Neuron (in vitro differentiated cells): ENCODE measurements around the gene SETBP1.

Experiments
- H2AFZ ChIP-seq: one replicate; pipeline ENCODE4 v1.6.1; 2013; ENCODE audit warnings: low read depth, mild to moderate bottlenecking, inconsistent platforms, low read length, moderate library complexity
- H3K27me3 ChIP-seq: one replicate; pipeline ENCODE4 v1.6.1; 2013; ENCODE audit warnings: low read length; ENCODE audit not compliant: insufficient read depth
- H3K36me3 ChIP-seq: one replicate; pipeline ENCODE4 v1.6.1; 2013; ENCODE audit warnings: low read length; ENCODE audit not compliant: insufficient read depth
- H3K4me1 ChIP-seq: one replicate; pipeline ENCODE4 v1.6.1; 2013; ENCODE audit warnings: low read length; ENCODE audit not compliant: insufficient read depth
- H3K4me3 ChIP-seq: 2 replicates; pipeline ENCODE4 v1.5.1; 2013; ENCODE audit warnings: mild to moderate bottlenecking, low read length, moderate library complexity
- H3K9me3 ChIP-seq: one replicate; pipeline ENCODE4 v1.6.1; 2013; ENCODE audit warnings: low read length

Gene SETBP1

GRCh38 chr18:44968336-44968735, 287.6 kb downstream of the SETBP1 start:
- Histone ChIP-seq H3K36me3 (no peaks in the 10 kb centered on the region), H3K27me3 (no peaks in the 10 kb centered on the region), H3K9me3 (no peaks in the 10 kb centered on the region), H2AFZ (no peak overlapping the region), H3K4me3 (no peak overlapping the region), H3K4me1 (peaks cover 8% of the 10 kb centered on the region)

- no peak overlapping the region for H3K4me3 ChIP-seq
- H3K9me3 ChIP-seq = no peaks in the 10 kb centered on the region
- H3K27me3 ChIP-seq = no peaks in the 10 kb centered on the region
- peaks cover 8% of the 10 kb centered on the region for H3K4me1 ChIP-seq
- no peak overlapping the region for H2AFZ ChIP-seq
- H3K36me3 ChIP-seq = no peaks in the 10 kb centered on the region
Observed at GRCh38 chr18:44969214-44969795, 288.6 kb downstream of the SETBP1 start.

GRCh38 chr18:44973282-44973681, 292.6 kb downstream of the SETBP1 start:
- no peaks in the 10 kb centered on the region for H3K36me3 ChIP-seq
- H3K9me3 ChIP-seq = no peaks in the 10 kb centered on the region
- peaks cover 8% of the 10 kb centered on the region for H3K4me1 ChIP-seq
- no peak overlapping the region for H2AFZ ChIP-seq
- H3K27me3 ChIP-seq = no peaks in the 10 kb centered on the region
- no peak overlapping the region for H3K4me3 ChIP-seq

- Histone ChIP-seq H3K27me3 (no peaks in the 10 kb centered on the region), H3K36me3 (no peaks in the 10 kb centered on the region), H3K9me3 (no peaks in the 10 kb centered on the region), H3K4me3 (no peak overlapping the region), H3K4me1 (peaks cover 4% of the 10 kb centered on the region), H2AFZ (no peak overlapping the region)
Observed at GRCh38 chr18:44974174-44974573, 293.5 kb downstream of the SETBP1 start.

GRCh38 chr18:44977856-44978255, 297.2 kb downstream of the SETBP1 start:
- H3K4me3 ChIP-seq = no peak overlapping the region
- H3K36me3 ChIP-seq = no peaks in the 10 kb centered on the region
- no peaks in the 10 kb centered on the region for H3K9me3 ChIP-seq
- H3K4me1 ChIP-seq = no peaks in the 10 kb centered on the region
- no peaks in the 10 kb centered on the region for H3K27me3 ChIP-seq
- H2AFZ ChIP-seq = no peak overlapping the region

GRCh38 chr18:44979748-44980147, 299.1 kb downstream of the SETBP1 start:
- no peak overlapping the region for H3K4me3 ChIP-seq
- no peak overlapping the region for H2AFZ ChIP-seq
- H3K27me3 ChIP-seq = no peaks in the 10 kb centered on the region
- no peaks in the 10 kb centered on the region for H3K4me1 ChIP-seq
- no peaks in the 10 kb centered on the region for H3K36me3 ChIP-seq
- H3K9me3 ChIP-seq = no peaks in the 10 kb centered on the region

GRCh38 chr18:44981121-44981520, 300.4 kb downstream of the SETBP1 start:
- Histone ChIP-seq H3K4me1 (no peaks in the 10 kb centered on the region), H3K27me3 (no peaks in the 10 kb centered on the region), H2AFZ (no peak overlapping the region), H3K4me3 (no peak overlapping the region), H3K9me3 (no peaks in the 10 kb centered on the region), H3K36me3 (no peaks in the 10 kb centered on the region)

- Histone ChIP-seq H3K36me3 (no peaks in the 10 kb centered on the region), H3K4me1 (no peaks in the 10 kb centered on the region), H3K27me3 (no peaks in the 10 kb centered on the region), H2AFZ (no peak overlapping the region), H3K9me3 (no peaks in the 10 kb centered on the region), H3K4me3 (no peak overlapping the region)
Observed at GRCh38 chr18:44986933-44987332, 306.2 kb downstream of the SETBP1 start.

GRCh38 chr18:44987371-44987770, 306.7 kb downstream of the SETBP1 start:
- Histone ChIP-seq H3K4me3 (no peak overlapping the region), H2AFZ (no peak overlapping the region), H3K27me3 (no peaks in the 10 kb centered on the region), H3K36me3 (no peaks in the 10 kb centered on the region), H3K4me1 (no peaks in the 10 kb centered on the region), H3K9me3 (no peaks in the 10 kb centered on the region)

- H3K4me3 ChIP-seq = no peak overlapping the region
- no peak overlapping the region for H2AFZ ChIP-seq
Observed at GRCh38 chr18:44988821-44989587, 308.3 kb downstream of the SETBP1 start.

GRCh38 chr18:44996261-44996660, 315.6 kb downstream of the SETBP1 start:
- Histone ChIP-seq H3K4me1 (no peaks in the 10 kb centered on the region), H3K27me3 (no peaks in the 10 kb centered on the region), H2AFZ (no peak overlapping the region), H3K4me3 (no peak overlapping the region), H3K9me3 (no peaks in the 10 kb centered on the region), H3K36me3 (peaks cover 3% of the 10 kb centered on the region)

More at GRCh38 chr18:44988821-44989587, 308.3 kb downstream of the SETBP1 start:
- Histone ChIP-seq H3K4me1 (no peaks in the 10 kb centered on the region), H3K9me3 (no peaks in the 10 kb centered on the region), H3K27me3 (no peaks in the 10 kb centered on the region), H3K36me3 (no peaks in the 10 kb centered on the region)

- no peak overlapping the region for H2AFZ ChIP-seq
- H3K4me1 ChIP-seq = no peaks in the 10 kb centered on the region
- no peak overlapping the region for H3K4me3 ChIP-seq
- H3K27me3 ChIP-seq = no peaks in the 10 kb centered on the region
- peaks cover 4% of the 10 kb centered on the region for H3K36me3 ChIP-seq
- H3K9me3 ChIP-seq = no peaks in the 10 kb centered on the region
Observed at GRCh38 chr18:44997174-44997573, 316.5 kb downstream of the SETBP1 start.

GRCh38 chr18:44998360-44998759, 317.7 kb downstream of the SETBP1 start:
- Histone ChIP-seq H2AFZ (no peak overlapping the region), H3K4me3 (no peak overlapping the region), H3K9me3 (no peaks in the 10 kb centered on the region), H3K36me3 (peaks cover 5% of the 10 kb centered on the region), H3K27me3 (no peaks in the 10 kb centered on the region), H3K4me1 (no peaks in the 10 kb centered on the region)
